SKM-1 treated with dmso at 0.1 percent for 144 hours (cell line): ENCODE measurements around the gene ZNF235.
A peak's percentile ranks its signal among the peaks of the same experiment; 100 is the strongest.
"Not testable (repeated sequence)": the region's sequence is repeated elsewhere in the genome, so short reads cannot be mapped to it uniquely, and the experiment has no call there.

Experiments
- DNase-seq: peaks from one replicate; lab custom pipeline; 2025; ENCODE audit not compliant: unreplicated experiment; lab: John Stamatoyannopoulos, UW

Gene ZNF235

DNA sequence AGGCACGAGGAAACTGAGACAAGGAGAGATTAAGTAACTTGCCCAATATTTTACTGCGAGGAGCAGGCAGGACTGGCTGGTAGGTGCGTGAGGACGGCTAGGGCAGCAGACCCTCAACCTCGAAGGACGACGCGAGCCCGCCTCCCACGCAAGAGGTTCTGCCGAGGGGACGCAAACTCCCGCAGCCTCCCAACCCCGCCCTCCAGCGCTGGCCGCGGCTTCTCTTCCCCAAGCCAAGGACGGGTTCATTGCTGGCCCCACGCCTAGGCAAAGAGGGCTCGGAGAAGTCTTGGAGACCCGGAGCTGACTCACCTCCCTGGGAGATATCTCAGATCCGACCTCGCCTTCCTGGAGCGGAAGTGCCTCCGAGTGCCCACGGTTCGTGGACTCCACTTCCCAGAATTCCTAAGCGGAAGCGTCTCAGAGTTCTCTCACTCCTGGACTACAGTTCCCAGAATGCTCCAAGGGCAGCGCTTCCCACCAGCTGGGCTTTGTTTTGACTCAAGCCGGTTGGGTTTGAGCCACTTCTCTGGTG is at the start of gene ZNF235:
ZNF235 (minus strand) TSS at position 367 of the 535 bp plus-strand sequence. CDS start 1,621 bp downstream, outside the sequence.
- DNase-seq, result peak; percentile 66

GRCh38 chr19:44346556-44346955 is 41.7 kb upstream of the ZNF235 start:
- no peak for DNase-seq

- DNase-seq, result no peak
Observed at GRCh38 chr19:44345959-44346358, 41.1 kb upstream of the ZNF235 start.

GRCh38 chr19:44344255-44344654 is 39.4 kb upstream of the ZNF235 start:
- DNase-seq, result no peak

DNA sequence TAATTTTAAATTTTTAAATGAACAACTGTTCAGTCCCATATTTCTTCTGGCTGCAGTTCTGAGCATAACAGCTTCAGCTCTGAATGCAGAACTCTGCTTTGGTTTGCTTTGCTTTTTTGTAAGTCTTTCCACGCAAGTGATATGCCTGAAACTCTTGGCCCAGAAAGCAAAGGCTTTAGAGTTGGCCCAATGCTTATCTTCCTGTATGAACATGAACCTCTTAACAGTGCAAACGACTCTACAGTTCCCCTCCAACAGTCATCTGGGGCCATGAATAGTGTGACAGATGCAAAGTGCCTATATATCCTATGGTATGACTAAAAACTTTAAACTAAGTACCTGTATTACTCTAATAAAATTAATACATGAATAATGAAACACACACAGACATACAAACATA is 37.0 kb upstream of the ZNF235 start:
- no peak for DNase-seq

GRCh38 chr19:44334639-44335038 is 29.8 kb upstream of the ZNF235 start:
- not testable (repeated sequence) for DNase-seq

DNA sequence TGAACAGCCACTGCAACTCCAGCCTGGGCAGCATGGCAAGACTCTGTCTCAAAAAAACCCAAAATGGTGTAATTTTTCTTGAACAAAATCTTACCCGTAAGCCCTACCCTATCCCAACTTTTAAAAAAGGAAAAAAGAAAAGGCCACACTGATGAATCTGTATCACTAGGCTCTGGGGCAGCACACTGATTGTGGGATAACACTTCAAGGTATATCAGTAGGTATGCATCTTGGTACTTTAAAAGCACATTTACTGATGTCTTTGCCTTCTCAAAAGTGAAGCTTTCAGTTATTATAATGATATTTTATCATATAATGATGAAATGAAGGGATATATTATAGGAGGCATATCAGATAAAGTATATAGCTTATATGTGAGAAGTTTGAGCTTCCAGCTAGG is 27.3 kb upstream of the ZNF235 start:
- no peak for DNase-seq

DNA sequence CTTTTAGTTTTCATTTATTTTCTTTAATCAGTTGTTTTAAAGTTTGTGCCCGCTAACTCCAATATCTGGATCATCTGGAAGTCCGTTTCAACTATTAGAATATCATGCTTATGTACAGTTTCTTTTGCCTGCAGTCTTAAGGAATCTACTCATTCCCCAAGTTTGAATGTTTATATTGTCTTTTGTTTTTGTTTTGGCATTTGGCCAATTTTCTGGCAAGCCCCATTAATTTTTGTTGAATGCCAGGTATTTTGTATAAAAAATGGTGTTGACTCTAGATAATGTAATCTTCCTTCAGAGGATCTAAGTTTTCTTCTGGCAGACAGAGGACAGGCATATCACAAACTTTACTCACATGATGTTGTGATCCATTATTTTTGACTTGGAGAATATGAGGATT is 11.1 kb upstream of the ZNF235 start:
- no peak for DNase-seq

- no peak for DNase-seq
Observed at GRCh38 chr19:44313231-44313630, 8.4 kb upstream of the ZNF235 start.

- DNase-seq, result no peak
Observed at GRCh38 chr19:44308011-44308410, 3.2 kb upstream of the ZNF235 start.

DNA sequence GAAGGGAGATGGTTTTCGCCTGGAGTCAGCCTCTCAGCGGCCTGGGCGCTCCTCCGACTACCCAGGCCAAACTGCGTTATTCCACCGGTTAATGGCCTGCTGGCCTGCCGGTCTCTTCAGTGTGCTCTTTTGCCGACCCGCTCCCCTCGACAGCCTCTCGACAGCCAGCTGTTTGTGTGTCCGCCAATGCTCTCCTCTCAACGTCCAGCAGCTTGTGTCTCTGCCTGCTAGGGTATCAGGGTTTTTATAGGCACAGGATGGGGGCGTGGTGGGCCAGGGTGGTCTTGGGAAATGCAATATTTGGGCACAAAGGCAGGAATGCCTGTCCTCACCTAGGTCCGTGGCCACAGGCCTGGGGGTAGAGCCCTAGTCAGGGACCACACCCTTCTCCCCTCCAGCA is 1.5 kb upstream of the ZNF235 start:
- no peak for DNase-seq

DNA sequence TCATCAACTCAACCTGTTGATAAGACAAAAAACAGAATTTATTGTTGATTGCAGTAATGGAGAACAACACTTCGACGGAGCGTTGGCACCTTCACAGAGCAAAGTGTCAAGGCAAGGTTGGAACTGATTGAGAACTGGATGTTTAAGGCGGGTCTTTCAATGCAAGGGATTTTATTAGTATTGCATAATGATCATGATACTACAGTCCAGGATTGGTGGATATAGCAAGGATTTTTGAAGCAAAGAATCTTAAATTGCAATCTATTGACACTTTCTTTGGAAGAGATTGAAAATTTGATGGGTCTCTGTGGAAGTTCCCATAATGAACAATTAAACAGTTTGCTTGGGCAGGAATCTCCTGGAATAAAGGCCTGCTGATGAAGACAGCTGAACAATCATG is 632 bp upstream of the ZNF235 start:
- DNase-seq, result no peak

DNA sequence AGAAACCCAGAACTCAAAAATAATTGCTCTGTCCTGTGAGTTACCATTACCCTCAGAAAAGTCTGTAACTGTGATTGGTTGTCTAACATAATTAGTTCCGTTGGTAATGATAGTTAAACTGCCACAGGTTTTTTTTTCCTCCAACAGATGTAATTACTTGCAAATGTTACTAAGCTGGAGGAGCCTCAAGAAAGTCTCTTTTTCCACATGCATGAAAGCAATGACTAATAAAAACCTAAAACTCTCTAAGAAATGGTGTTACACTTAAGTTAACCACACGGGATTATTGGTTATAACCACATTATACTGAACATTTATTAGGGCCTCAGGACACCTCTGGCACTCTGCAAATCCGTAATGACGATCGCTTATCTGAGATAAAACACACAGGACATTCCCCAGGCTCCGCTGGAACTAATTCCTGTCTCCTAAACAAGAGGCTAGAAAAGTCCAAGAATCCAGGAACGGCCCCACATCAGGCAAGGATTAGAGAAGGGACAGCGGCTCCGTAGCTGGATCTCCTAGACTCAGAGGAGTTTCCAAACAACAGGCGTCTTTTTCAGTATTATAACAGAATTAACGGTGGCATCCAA is 753 bp downstream of the ZNF235 start:
- DNase-seq, result no peak

DNA sequence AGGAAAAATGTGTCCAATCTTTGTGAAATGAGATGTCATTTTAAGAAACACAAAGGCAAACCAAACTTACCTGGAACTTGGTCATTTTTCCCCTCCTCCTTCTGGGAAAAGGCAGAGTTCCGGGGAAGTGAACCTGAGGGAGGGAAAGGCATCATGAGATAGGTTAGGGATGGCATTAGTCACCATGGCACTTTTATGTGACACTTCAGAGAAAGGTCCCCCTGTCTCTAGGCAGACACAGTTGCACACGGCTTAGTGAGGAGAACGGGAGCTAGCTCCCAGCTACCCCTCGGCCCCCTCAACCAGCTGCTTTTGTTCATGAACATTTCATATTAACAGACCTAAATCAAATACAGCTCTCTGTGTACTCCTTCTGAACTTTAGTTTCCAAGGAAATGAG is 1.5 kb downstream of the ZNF235 start:
- no peak for DNase-seq

DNA sequence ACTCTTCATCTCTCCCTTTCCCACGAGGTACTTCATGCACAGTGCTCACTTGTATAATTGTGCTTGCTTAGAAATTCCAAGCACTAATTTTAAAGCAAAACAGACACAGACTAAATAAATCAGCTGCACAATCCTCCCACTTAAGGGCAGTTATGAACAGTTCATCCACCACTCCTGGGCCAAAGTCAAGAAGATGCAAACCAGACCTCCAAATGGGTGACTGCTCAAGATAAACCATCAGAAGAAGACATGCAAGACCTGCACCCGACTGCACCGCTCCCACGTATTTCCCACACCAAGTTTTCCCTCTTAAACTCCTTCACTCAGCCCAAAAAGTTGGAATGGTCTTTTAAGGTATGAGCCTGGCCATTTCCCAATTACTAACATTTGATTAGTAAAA is 19.9 kb downstream of the ZNF235 start:
- no peak for DNase-seq

DNA sequence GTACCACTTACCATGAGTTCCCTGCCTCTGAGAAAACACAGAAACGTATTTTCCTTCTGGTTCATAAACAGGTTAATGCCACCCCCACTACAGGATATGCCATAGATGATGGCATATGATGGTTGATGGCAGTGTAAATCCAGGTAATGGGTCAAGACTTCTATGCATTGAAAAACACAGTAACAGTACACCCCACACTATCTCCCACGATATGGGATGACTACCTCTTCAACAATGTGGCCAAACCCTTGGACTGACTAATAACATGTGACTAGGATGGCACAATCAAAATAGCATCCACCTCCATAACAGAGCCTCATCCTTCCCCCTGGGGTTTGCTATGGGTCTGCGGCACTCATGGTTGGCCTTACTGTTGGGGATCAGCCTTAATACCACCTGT is 22.0 kb downstream of the ZNF235 start:
- no peak for DNase-seq

DNA sequence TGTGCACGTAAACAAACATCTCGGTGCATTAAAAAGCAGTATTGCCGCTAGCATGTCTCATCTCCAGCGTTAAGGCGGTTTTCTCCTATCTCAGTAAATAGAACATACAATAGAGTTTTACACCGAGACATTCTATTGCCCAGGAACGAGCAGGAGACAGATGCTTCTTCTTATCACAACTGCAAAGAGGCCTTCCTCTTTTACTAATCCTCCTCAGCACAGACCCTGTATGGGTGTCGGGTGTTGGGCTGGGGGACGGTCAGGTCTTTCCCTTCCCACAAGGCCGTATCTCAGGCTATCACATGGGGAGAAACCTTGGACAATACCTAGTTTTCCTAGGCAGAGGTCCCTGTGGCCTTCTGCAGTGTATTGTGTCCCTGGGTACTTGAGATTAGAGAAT is 23.9 kb downstream of the ZNF235 start:
- no peak for DNase-seq

DNA sequence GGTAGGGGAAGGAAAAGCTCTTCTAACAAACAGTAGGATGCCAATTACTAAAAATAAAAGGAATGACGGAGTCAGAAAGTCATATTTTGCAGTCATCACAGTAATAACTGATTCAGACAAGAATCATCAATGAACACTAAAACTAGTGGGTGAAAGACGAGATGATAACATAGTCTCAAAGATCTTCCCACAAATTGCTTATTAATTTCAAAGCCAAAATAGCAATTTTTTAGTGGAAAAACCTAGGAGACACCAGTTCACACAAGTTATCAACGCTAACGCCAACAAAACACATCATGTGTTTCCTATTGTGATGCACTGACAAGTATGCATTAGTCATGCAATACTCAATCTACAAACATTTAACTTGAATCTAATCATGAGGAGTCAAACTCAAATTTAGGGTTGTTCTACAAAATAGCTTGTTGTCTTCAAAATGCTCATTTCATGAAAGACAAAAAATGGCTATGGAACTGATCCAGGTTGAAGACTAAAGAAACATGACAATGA is 26.6 kb downstream of the ZNF235 start:
- no peak for DNase-seq

DNA sequence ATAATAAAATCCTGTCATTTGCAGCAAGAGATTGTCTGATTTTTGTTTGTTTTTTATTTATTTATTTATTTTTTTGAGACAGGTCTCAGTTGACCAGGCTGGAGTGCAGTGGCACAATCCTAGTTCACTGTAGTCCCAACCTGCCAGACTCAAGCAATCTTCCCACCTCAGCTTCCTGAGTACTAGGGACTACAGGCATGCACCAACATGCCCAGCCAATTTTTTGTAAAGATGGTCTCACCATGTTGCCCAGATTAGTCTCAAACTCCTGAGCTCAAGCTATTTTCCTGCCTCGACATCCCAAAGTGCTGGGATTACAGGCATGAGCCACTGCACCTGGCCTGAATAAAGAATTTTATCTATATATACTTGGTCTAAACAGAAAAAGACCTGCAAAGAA is 27.5 kb downstream of the ZNF235 start:
- no peak for DNase-seq

- no peak for DNase-seq
Observed at GRCh38 chr19:44260695-44261446, 44.0 kb downstream of the ZNF235 start.

DNA sequence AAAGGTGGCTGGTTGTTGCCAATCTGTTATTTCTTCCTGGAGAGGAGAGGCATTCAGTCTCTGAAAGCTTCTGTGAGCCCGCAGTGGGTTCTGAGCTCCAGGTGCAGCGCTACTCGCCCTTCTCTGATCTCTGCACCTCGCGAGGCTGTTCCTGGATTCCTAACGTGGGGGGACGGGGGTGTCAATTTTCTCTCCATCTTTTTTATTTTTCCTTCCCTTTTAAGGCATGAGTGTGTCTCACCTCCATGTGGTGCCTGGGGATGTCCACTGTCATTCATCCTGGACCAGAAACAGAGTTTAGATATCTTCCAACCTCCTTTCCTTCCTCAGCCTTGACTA is 44.5 kb downstream of the ZNF235 start:
- DNase-seq, result no peak

- DNase-seq, result no peak
Observed at GRCh38 chr19:44258835-44259413, 45.9 kb downstream of the ZNF235 start.
